ENCODE results near the gene MAGED2.

GRCh38 chrX:54865208-54865607 is 57.7 kb downstream of the MAGED2 start:
- TF ChIP-seq, protein P1, sequence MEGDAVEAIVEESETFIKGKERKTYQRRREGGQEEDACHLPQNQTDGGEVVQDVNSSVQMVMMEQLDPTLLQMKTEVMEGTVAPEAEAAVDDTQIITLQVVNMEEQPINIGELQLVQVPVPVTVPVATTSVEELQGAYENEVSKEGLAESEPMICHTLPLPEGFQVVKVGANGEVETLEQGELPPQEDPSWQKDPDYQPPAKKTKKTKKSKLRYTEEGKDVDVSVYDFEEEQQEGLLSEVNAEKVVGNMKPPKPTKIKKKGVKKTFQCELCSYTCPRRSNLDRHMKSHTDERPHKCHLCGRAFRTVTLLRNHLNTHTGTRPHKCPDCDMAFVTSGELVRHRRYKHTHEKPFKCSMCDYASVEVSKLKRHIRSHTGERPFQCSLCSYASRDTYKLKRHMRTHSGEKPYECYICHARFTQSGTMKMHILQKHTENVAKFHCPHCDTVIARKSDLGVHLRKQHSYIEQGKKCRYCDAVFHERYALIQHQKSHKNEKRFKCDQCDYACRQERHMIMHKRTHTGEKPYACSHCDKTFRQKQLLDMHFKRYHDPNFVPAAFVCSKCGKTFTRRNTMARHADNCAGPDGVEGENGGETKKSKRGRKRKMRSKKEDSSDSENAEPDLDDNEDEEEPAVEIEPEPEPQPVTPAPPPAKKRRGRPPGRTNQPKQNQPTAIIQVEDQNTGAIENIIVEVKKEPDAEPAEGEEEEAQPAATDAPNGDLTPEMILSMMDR (IDR thresholded peaks at IDR 0.05): no peak
- TF ChIP-seq EP300 (IDR thresholded peaks at IDR 0.05) (no peak), POLR2A (IDR thresholded peaks at IDR 0.05; ENCODE audit: low read depth) (no peak)

Measured in esophagus muscularis mucosa (tissue), 4 donors.